NCI-H2196 treated with DMSO at 0.1 percent for 48 hours (cell line): ENCODE results near the gene ABL2.

ENCODE experiments used
- DNase-seq: peaks from one replicate; lab custom pipeline; 2025; ENCODE audit not compliant: unreplicated experiment; lab: John Stamatoyannopoulos, UW

Gene ABL2

GRCh38 chr1:179095924-179096323, 133.6 kb downstream of the ABL2 start:
- no peak for DNase-seq

DNA sequence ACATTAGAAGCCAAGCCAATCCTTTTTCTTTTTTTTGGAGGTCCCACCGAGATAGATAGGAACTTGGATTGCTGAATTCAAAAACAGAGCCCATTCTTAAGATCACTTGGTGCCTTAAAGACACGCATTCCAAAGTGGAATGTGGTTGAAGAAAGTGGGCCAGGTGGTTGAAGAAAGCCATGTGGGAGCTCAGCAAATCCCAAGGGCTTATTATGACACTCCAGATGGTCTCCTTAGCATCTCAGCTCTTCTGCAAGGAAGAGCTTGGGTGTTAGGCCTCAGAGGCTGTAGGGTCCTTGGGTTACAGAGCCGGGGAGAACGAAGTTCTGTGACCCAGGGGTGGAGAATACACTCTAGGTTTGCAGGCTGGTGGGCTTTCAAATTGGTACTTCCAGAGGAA, 134.1 kb downstream of the ABL2 start:
- no peak for DNase-seq

GRCh38 chr1:179094818-179095217, 134.7 kb downstream of the ABL2 start:
- no peak for DNase-seq

DNA sequence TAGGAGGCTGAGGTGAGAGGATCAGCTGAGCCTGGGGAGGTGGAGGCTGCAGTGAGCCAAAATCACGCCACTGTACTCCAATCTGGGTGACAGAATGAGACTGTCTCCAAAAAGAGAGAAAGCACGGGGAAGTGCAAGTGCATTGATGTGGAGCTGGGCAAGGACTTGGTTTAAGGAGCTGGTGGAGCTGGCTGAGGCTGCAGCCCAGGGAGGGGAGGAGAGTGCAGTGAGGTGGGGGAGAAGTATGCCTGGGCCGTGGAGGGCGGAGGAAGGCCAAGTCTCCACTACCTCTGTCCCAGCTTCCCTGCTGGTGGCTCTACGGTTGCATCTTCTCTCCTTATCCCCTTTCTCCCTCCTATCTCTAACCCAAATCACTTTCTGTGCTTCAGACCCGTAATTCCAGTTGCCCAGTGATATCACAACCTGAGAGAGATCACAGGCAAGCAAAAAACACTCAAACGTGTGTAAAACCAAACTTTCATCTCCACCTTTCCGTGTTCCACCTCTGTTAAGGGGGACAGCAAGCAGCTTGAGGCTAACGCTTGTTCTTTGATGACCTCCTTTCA, 136.5 kb downstream of the ABL2 start:
- no peak for DNase-seq

- DNase-seq: peak; percentile 14
Observed at GRCh38 chr1:179091691-179092165, 137.7 kb downstream of the ABL2 start.

DNA sequence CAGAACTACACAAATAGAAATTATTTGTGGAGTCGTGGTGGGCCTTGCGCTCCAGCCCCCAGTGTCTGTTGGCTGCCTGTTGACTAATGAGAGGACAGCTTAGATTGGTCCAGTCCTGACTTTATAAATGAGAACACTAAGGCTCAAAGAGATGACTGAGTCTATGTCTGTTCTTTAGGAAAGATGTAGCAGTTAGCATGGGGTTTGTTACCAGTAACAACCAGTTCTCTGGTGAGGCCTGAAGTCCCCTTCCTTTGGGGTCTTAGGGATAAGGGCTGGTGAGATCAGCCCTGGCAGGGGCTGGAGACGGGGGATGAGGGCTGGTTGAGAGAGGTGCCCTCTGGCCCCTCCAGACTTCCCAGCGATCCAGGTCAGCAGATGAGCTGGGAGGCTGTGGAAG, 138.6 kb downstream of the ABL2 start:
- DNase-seq: no peak

- no peak for DNase-seq
Observed at GRCh38 chr1:179090522-179090921, 139.0 kb downstream of the ABL2 start.

- no peak for DNase-seq
Observed at GRCh38 chr1:179089827-179090482, 139.5 kb downstream of the ABL2 start.

DNA sequence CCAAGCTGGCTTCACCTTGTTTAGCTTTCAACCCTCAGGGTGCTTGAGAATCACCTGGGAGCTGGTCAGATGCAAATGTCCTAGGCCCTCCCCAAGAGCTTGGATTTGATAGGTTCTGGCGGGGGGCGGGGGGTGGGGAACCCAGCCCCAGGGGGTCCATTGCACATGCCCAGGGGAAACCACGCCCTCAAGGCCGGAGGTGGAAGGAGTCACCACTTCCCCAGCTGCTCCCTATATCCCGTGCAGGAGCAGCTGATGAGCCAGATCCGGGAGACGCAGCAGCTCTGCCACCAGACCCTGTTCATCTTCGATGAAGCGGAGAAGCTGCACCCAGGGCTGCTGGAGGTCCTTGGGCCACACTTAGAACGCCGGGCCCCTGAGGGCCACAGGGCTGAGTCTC, 141.8 kb downstream of the ABL2 start:
- DNase-seq: no peak

- DNase-seq: no peak
Observed at GRCh38 chr1:179083533-179083932, 145.9 kb downstream of the ABL2 start.

- DNase-seq: no peak
Observed at GRCh38 chr1:179082999-179083335, 146.5 kb downstream of the ABL2 start.

GRCh38 chr1:179082333-179082998, 147.0 kb downstream of the ABL2 start:
- no peak for DNase-seq

GRCh38 chr1:179081687-179082332, 147.7 kb downstream of the ABL2 start, which contains the start of gene TOR3A:
TSS of gene TOR3A (plus strand) at chr1:179082070. CDS start at chr1:179082129, 59 bp downstream.
- peak; percentile 75 for DNase-seq

DNA sequence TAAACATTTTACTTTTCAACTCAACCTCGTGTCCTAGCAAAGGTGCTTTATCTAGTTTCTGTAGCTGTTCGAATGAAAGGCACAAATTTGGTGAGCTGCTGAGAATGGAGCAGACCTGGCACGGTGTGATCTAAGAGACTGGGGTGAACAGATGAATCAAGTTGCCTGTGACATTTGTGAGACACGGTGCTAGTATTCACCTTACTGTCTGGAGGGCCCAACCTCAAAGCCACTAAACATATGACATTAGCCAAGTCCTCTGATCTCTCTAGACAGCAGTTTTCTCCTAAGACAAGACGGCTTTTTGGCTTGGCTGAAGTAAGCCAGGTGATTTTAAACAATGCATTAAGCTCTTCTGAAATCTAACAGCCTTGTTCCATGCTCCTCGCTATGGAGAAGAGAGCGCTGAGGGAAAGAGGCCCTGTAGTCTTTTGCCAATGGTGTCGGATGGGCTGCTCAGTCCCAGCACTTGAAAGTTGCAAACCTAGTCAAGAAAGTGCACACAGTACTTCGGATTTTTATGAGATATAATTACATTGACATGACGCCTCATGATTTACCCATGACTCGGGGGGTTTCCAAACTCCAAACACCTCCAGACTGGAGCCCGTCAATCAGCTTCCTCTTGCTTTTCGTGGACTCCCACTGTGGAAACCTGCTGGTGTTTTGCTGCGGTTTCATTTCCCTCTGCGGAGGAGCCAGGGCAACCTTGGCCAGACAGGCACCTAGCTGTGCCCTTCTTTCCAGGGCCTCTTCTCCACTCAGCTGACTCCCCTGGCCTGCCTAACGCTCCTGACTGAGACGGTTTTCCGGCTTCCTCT, 148.4 kb downstream of the ABL2 start:
- DNase-seq: no peak

- peak; percentile 60 for DNase-seq
Observed at GRCh38 chr1:179079113-179079761, 150.2 kb downstream of the ABL2 start.

- no peak for DNase-seq
Observed at GRCh38 chr1:179077396-179077795, 152.1 kb downstream of the ABL2 start.

DNA sequence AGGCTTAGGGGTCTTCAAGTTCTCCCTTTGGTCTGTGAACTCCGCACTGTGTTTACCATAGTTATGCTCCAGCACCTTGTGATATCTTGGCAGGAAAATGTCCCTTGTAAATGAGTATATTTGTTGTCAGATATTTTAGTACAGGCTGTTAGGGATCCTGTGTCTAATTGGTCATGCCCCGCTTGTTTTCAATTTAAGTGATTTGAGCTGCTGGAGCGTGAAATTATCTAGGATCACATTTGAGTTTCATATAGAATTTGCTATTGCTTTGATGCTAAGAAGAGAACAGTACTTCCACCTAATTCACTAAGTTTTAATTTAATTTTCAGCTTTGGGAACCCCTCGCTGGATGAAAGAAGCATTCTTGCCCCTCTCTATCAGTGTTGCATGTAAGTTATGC, 163.0 kb downstream of the ABL2 start:
- DNase-seq: no peak

GRCh38 chr1:179061360-179062282, 167.9 kb downstream of the ABL2 start:
- no peak for DNase-seq
